ENCODE measurements around the gene ZNF423.

The ZNF423 gene

GRCh38 chr16:49835161-49835777 is 20.6 kb downstream of the ZNF423 start:
- DNase-seq (ENCODE audit: low spot score): no peak
- in situ Hi-C loops (cut with MboI; ENCODE audit: low sequenced_read_pairs, unreplicated experiment): no loop called here
- TF ChIP-seq CTCF (IDR thresholded peaks at IDR 0.05; ENCODE audit: borderline replicate concordance, control extremely low read depth, extremely low read depth, insufficient read depth, missing control alignments): no peak

DNA sequence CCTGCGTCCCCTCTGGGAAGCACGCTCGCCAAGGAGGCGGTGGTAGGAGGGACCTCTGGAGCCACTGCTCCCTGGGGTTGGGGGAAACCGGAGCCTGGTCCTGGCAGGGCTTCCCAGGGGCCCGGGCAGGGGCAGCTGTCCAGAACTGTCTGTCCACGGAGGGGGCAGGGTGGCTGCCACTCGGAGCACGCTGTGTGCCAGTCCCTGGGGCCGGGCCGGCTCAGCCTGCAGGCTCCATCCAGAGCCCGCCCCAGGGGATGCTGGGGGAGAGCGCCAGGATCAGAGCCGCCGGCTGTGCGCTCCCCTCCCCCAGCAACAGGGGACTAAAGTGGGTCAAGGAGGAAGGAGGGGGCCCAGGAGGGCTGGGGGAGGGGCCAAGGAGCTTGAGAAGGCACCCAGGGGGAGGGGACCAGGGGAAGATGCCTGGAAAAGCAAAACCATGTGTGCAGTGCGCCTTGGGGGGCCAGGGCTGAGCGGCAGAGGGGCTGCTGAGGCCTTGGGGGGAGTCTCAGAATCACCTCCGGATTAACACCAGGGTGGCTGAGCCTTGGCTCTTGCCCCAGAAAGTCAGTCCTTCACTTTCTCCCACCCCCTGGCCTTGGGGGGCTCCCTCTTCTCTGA is 21.3 kb downstream of the ZNF423 start:
- in situ Hi-C loops (cut with MboI; ENCODE audit: low sequenced_read_pairs, unreplicated experiment): no loop called here
- no peak for TF ChIP-seq CTCF (IDR thresholded peaks at IDR 0.05; ENCODE audit: borderline replicate concordance, control extremely low read depth, extremely low read depth, insufficient read depth, missing control alignments)
- no peak for DNase-seq (ENCODE audit: low spot score)

- DNase-seq (ENCODE audit: low spot score): no peak
- TF ChIP-seq CTCF (IDR thresholded peaks at IDR 0.05; ENCODE audit: borderline replicate concordance, control extremely low read depth, extremely low read depth, insufficient read depth, missing control alignments): no peak
- in situ Hi-C loops (cut with MboI; ENCODE audit: low sequenced_read_pairs, unreplicated experiment): no loop called here
Measured at GRCh38 chr16:49833796-49834530, 21.9 kb downstream of the ZNF423 start.

DNA sequence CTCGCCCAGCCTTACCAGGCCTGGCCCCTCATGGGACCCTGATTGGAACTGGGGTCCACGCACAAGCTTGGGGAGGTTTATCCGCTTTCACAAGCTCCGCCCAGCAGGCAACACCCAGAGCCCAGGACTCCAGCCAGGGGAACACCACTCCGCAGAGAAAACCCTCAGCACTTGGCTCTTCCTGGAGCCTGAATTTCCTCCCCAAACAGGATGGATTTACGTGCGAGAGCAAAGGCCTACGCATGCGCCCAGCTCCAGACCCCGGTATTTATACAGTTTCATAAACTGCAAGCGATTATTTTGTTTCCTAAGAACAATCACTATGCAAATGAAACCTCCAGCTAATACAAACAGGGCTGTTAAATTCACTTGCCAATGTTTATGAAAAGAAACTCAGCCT is 22.8 kb downstream of the ZNF423 start:
- DNase-seq (ENCODE audit: low spot score): no peak
- no peak for TF ChIP-seq CTCF (IDR thresholded peaks at IDR 0.05; ENCODE audit: borderline replicate concordance, control extremely low read depth, extremely low read depth, insufficient read depth, missing control alignments)
- in situ Hi-C loops (cut with MboI; ENCODE audit: low sequenced_read_pairs, unreplicated experiment): no loop called here

DNA sequence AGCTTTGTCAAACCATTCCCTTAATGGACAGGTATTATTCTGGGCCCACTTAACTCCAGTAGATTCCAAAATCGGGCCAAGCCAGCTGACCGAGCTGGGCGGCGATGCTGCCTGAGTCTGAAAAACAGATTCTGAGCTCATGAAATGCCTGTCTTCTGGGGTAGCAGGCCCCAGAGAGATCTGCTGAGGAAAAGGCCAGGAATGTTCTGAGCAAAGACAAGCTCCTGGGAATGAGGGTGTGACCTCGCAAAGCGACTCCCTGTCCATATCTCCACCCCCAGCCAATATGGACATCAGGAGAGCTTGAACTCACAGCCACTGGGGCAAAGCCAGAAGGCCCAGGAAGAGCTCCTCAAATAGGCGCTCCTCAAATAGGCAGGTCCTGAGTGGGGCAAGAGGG is 23.7 kb downstream of the ZNF423 start:
- in situ Hi-C loops (cut with MboI; ENCODE audit: low sequenced_read_pairs, unreplicated experiment): no loop called here
- TF ChIP-seq CTCF (IDR thresholded peaks at IDR 0.05; ENCODE audit: borderline replicate concordance, control extremely low read depth, extremely low read depth, insufficient read depth, missing control alignments): no peak
- DNase-seq (ENCODE audit: low spot score): no peak

- TF ChIP-seq CTCF (IDR thresholded peaks at IDR 0.05; ENCODE audit: borderline replicate concordance, control extremely low read depth, extremely low read depth, insufficient read depth, missing control alignments): no peak
- in situ Hi-C loops (cut with MboI; ENCODE audit: low sequenced_read_pairs, unreplicated experiment): no loop called here
Measured at GRCh38 chr16:49830873-49831272, 25.0 kb downstream of the ZNF423 start.

More at GRCh38 chr16:49830873-49831272, 25.0 kb downstream of the ZNF423 start:
- DNase-seq (ENCODE audit: low spot score): no peak
